D721Med (cell line): ENCODE data around the gene RASAL2.

Experiments
- DNase-seq: peaks from one replicate; pipeline ENCODE4 v3.0.0; 2011; ENCODE audit warnings: low spot score; ENCODE audit not compliant: insufficient read length
- FAIRE-seq: peaks from 2 replicates; lab custom pipeline; 2011; peaks lifted over from hg19 to GRCh38; lab: Jason Lieb, UNC
- TF ChIP-seq, protein P1 (sequence below): IDR thresholded peaks from 2 replicates; pipeline ENCODE4 v1.5.1; 2012; ENCODE audit warnings: mild to moderate bottlenecking, control low read depth; ENCODE audit not compliant: insufficient read depth; ENCODE audit errors: missing control alignments

RASAL2 gene

DNA sequence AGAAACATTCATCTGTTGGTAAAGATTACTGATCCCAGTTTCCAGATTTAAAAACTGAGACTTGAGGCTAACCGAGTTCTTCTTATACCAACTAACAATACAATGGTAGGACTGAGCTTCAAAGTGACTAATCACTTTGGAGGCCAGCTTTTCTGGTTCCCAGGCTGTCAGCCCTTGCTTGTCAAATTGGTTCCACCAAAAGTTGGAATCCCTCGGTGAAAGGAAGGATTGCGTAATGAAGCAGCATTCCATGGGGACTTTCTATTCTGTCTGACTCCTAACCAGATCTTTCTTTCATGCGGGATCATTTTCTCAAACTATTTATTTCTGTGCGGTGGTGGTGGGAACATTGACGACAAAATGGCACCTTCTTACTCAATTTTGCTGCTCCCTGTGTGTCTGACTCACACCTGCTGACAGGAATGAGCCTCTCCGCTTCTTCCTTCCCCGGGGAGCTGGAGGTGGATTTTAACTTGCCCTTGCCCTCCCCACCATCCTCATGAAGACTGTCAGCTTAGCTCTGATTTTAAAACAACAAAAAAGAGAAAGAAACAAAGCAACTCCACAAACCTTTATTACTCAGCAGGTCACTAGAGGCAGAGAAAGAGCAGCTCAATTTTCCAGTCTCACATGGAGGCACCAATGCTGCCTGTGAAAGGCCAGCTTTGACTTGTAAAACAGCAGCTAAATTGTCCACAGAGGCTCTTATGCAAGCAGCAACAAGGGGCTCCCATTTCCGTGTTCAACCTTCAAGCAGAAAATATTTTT is 32.9 kb upstream of the RASAL2 start:
- DNase-seq (no peak), FAIRE-seq (no peak)
- TF ChIP-seq, protein P1, sequence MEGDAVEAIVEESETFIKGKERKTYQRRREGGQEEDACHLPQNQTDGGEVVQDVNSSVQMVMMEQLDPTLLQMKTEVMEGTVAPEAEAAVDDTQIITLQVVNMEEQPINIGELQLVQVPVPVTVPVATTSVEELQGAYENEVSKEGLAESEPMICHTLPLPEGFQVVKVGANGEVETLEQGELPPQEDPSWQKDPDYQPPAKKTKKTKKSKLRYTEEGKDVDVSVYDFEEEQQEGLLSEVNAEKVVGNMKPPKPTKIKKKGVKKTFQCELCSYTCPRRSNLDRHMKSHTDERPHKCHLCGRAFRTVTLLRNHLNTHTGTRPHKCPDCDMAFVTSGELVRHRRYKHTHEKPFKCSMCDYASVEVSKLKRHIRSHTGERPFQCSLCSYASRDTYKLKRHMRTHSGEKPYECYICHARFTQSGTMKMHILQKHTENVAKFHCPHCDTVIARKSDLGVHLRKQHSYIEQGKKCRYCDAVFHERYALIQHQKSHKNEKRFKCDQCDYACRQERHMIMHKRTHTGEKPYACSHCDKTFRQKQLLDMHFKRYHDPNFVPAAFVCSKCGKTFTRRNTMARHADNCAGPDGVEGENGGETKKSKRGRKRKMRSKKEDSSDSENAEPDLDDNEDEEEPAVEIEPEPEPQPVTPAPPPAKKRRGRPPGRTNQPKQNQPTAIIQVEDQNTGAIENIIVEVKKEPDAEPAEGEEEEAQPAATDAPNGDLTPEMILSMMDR = no peak

DNA sequence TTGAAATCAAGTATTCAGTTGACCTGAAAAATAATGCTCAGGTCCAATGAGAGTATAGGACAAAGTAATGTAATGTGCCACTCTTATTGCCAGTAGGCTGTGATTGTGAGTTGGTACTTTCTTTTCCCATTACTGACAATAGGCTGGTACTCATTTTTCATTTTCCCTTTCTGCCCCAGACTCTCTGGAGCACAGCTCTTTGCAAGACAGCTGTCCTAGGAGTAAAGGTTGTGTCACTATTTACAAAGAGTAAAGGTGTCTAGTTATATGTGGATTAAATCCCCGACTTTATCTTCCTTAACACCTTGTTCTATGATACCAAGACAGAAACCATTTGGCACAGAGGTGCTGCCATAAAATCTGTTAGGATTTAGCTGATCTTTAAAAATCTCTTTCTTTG is 32.3 kb upstream of the RASAL2 start:
- FAIRE-seq (peak; percentile 25), DNase-seq (no peak)
- TF ChIP-seq, protein P1 = no peak

DNA sequence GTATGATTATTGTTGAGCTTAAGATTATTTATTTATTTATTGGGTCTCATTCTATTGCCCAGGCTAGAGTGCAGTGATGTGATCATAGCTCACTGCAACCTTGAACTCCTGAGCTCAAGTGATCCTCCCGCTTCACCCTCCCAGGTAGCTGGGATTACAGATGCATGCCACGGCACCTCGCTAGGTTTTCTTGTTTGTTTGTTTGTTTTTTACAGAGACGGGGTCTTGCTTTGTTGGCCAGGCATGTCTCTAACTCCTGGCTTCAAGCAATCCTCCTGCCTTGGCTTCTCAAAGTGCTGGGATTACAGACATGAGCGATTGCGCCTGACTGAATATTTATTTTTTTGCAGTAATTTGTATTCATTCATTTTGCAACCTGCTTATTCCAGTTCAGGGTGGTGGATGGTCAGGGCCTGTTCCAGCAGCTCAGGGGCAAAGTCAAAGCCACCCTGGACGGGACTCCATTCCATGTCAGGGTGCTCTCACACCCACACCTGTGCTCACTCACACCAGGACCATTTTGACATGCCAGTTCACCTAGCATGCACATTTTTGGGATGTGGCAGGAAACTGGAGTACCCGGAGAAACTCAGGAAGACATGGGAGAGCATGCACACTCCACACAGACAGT is 29.6 kb upstream of the RASAL2 start:
- TF ChIP-seq, protein P1 = no peak
- DNase-seq = no peak
- FAIRE-seq = no peak

DNA sequence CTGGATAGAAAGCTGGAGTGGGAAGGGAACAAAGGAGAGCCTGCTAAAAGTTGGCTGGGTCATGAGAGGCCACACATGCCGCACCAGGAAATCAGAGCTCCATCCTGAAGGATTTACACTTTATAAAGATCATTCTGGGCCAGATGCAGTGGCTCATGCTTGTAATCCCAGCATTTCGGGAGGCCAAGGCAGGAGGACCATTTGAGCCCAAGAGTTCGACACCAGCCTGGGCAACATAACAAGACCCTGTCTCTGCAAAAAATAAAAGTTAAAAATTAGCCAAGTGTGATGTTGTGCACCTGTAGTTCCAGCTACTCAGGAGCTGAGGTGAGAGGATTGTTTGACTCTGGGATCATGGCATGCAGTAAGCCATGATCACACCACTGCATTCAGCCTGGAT is 28.7 kb upstream of the RASAL2 start:
- no peak for DNase-seq
- no peak for FAIRE-seq
- TF ChIP-seq, protein P1 = no peak

DNA sequence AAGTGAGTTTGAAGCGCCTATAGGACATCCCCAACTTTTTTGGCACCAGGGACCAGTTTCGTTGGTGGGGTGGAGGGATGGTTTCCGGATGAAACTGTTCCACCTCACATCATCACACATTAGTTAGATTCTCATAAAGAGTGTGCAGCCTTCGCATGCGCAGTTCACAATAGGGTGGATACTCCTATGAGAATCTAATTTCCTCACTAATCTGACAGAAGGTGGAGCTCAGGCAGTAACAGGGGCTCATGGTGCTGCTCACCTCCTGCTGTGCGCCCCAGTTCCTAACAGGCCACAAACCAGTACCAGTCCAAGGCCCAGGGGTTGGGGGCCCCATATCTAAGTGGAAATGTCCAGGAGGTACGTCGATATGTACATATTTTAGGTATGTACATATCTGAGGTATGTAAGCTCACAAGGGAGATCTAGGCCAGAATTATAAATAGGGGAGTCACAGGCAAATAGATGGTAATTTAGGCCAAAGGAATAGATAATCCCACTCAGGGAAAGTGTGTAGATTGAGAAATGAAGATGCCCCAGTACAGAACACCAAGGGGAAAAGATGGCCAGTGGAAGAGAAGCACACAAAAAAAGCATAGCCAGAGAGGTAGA is 27.5 kb upstream of the RASAL2 start:
- DNase-seq (no peak), FAIRE-seq (no peak)
- TF ChIP-seq, protein P1 = no peak

DNA sequence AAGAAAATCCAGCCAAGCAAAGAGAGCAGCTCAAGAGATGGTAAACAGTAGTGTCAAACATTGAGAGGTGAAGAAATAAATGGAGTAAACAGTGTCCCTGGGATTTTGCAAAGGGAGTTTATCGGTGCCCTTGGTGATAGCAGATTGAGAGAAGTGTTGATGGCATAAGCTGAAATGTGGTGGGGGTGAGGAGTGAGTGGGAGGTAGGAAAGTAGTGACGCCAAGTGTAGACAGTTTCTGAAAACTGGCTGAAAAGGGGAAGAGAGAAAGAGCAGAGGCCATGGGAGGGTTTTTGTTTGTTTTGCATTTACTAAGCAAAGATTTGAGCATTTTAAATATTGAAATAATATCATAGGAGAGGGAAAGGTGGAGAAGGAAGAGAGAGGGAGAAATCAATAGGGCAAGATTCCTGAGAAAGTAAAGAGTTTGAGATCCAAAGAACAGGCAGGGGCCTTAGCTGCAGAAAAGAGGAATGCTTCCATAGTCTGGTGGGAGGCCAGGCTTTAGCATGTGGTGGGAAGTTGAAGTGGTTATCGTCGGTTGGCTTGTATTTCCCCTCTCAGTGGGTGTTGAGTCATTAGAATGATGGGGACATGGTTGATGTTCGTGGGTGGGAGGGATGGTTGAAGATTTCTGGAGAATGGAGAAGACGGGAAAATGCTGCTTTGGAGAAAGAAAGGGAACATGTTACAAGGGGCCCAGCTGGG is 26.8 kb upstream of the RASAL2 start:
- FAIRE-seq = no peak
- no peak for DNase-seq
- TF ChIP-seq, protein P1 = no peak
